ENCODE measurements around the gene FGA. TPM values are rescaled to one million over a fixed set of nuclear protein-coding genes. Genes with fewer than 3 reads are reported as not detected.

The FGA gene
- total and polyA plus RNA-seq, 7 experiments from 2014 or later: not detected

- Mint-ChIP-seq H3K9me3 (peaks cover 0 to 2% (median 0%) of the 10 kb centered on the region in 11 donors), H3K27me3 (peaks cover 0 to 3% (median 0%) of the 10 kb centered on the region in 5 donors), H3K4me1 (peaks cover 13 to 36% (median 34%) of the 10 kb centered on the region in 7 donors), H3K36me3 (peaks cover 0 to 9% (median 5%) of the 10 kb centered on the region in 5 donors), H3K27ac (peak within 1 kb of the TSS; percentile 88 to 98 (median 94)), H3K4me3 (peak within 1 kb of the TSS; percentile 91 to 99 (median 96))
- Histone ChIP-seq H3K36me3 (ENCODE audit: control insufficient read depth in 2 of 3, insufficient read depth in 3 of 3, low read length in 3 of 3) (peaks cover 5 to 24% (median 23%) of the 10 kb centered on the region in 3 experiments), H3K27ac (ENCODE audit: low read depth, low read length) (peak within 1 kb of the TSS; percentile 81), H3K27me3 (ENCODE audit: control insufficient read depth in 2 of 2, insufficient read depth in 2 of 2, low read length in 2 of 2) (no peaks in the 10 kb centered on the region), H3K9me3 (ENCODE audit: control insufficient read depth in 2 of 3, low read length in 3 of 3) (no peaks in the 10 kb centered on the region), H3K4me1 (ENCODE audit: control insufficient read depth in 2 of 2, insufficient read depth in 2 of 2, low read length in 2 of 2) (peaks cover 6 to 18% of the 10 kb centered on the region in 2 donors), H3K4me3 (ENCODE audit: low read length) (peak within 1 kb of the TSS; percentile 88)
- intact Hi-C loops (cut with micrococcal nuclease): loop anchor here (1.0 to 10.0 kb wide), 9 partner anchors 195 to 1769 kb away; partner anchors contain the start of genes CTSO (in 2 of the 2), MAP9 (in 2 of the 2), LRAT (in 1 of the 2) and MND1 (in 1 of the 2)
- peak; percentile 98 for ATAC-seq
- ChIA-PET CTCF (interaction anchor here (0.6 to 1.1 kb wide), 7 partner anchors 9 to 1871 kb away, joined by 3 to 5 read pairs (median 4); no protein-coding TSS in a partner anchor), POLR2A (interaction anchor here (0.9 to 1.7 kb wide), 6 partner anchors 10 to 1403 kb away, joined by 3 to 6 read pairs (median 4); partner anchors contain the start of gene CTSO)
- peak; percentile 94 to 97 (median 96) for DNase-seq
Measured at GRCh38 chr4:154549894-154550790, 40.4 kb downstream of the FGA start, which contains the start of gene PLRG1. TSS of gene PLRG1 (minus strand) at chr4:154550400. CDS start at chr4:154550308, 92 bp downstream.

GRCh38 chr4:154545689-154546088 is 44.9 kb downstream of the FGA start:
- peaks cover 12 to 35% (median 23%) of the 10 kb centered on the region in 5 donors for H3K36me3 Mint-ChIP-seq
- ATAC-seq (no peak), DNase-seq (no peak)
- no peak overlapping the region for H3K4me3 Mint-ChIP-seq
- no peaks in the 10 kb centered on the region for H3K27me3 Mint-ChIP-seq
- H3K4me1 Mint-ChIP-seq: peaks cover 15 to 32% (median 28%) of the 10 kb centered on the region in 7 donors
- Histone ChIP-seq H3K4me3 (ENCODE audit: low read length) (no peak overlapping the region), H3K9me3 (ENCODE audit: control insufficient read depth in 2 of 3, low read length in 3 of 3) (no peaks in the 10 kb centered on the region), H3K27ac (ENCODE audit: low read depth, low read length) (no peak overlapping the region), H3K27me3 (ENCODE audit: control insufficient read depth in 2 of 2, insufficient read depth in 2 of 2, low read length in 2 of 2) (no peaks in the 10 kb centered on the region), H3K4me1 (ENCODE audit: control insufficient read depth in 2 of 2, insufficient read depth in 2 of 2, low read length in 2 of 2) (peaks cover 6 to 14% of the 10 kb centered on the region in 2 donors), H3K36me3 (ENCODE audit: control insufficient read depth in 2 of 3, insufficient read depth in 3 of 3, low read length in 3 of 3) (peaks cover 24 to 68% (median 63%) of the 10 kb centered on the region in 3 experiments)
- no peak overlapping the region for H3K27ac Mint-ChIP-seq
- intact Hi-C loops (cut with micrococcal nuclease): no loop called here
- ChIA-PET POLR2A (no interaction called here), CTCF (no interaction called here)
- peaks cover 0 to 4% (median 0%) of the 10 kb centered on the region in 11 donors for H3K9me3 Mint-ChIP-seq

GRCh38 chr4:154542271-154542879 is 48.2 kb downstream of the FGA start:
- H3K4me1 ChIP-seq (ENCODE audit: control insufficient read depth in 2 of 2, insufficient read depth in 2 of 2, low read length in 2 of 2): no peaks in the 10 kb centered on the region
- peaks cover 26 to 94% (median 70%) of the 10 kb centered on the region in 3 experiments for H3K36me3 ChIP-seq (ENCODE audit: control insufficient read depth in 2 of 3, insufficient read depth in 3 of 3, low read length in 3 of 3)
- H3K4me1 Mint-ChIP-seq: peaks cover 2 to 10% (median 3%) of the 10 kb centered on the region in 7 donors
- no peak overlapping the region for H3K4me3 ChIP-seq (ENCODE audit: low read length)
- no peak overlapping the region for H3K27ac ChIP-seq (ENCODE audit: low read depth, low read length)
- H3K9me3 ChIP-seq (ENCODE audit: control insufficient read depth in 2 of 3, low read length in 3 of 3): no peaks in the 10 kb centered on the region
- ChIA-PET CTCF (interaction anchor here (0.8 kb wide), 1 partner anchor 21 kb away, joined by 3 read pairs; no protein-coding TSS in a partner anchor), POLR2A (no interaction called here)
- H3K27me3 ChIP-seq (ENCODE audit: control insufficient read depth in 2 of 2, insufficient read depth in 2 of 2, low read length in 2 of 2): no peaks in the 10 kb centered on the region
- DNase-seq (no peak), ATAC-seq (no peak)
- peaks cover 14 to 52% (median 31%) of the 10 kb centered on the region in 5 donors for H3K36me3 Mint-ChIP-seq
- H3K4me3 Mint-ChIP-seq: no peak overlapping the region
- intact Hi-C loops (cut with micrococcal nuclease): no loop called here
- H3K9me3 Mint-ChIP-seq: peaks cover 0 to 4% (median 0%) of the 10 kb centered on the region in 11 donors
- H3K27me3 Mint-ChIP-seq: no peaks in the 10 kb centered on the region
- H3K27ac Mint-ChIP-seq: peak overlapping the region in 2 of 9 donors; percentile 9 to 14

Other genes with a start within 250 kb of the FGA start
- under 1 TPM in 2 of 5 experiments, not detected in 3; 0.05 to 0.08 TPM for gene DCHS2, start 98.9 kb downstream of the FGA start, total RNA-seq
- gene DCHS2, start 98.9 kb downstream of the FGA start, polyA plus RNA-seq: not detected
- 10 to 100 TPM; 43.6 to 88.4 (median 78.1) TPM for gene PLRG1, start 40.3 kb downstream of the FGA start, total RNA-seq
- 10 to 100 TPM; 93.6 to 99.4 TPM for gene PLRG1, start 40.3 kb downstream of the FGA start, polyA plus RNA-seq
- gene FGB, start 27.7 kb downstream of the FGA start, total RNA-seq: not detected
- not detected for gene FGB, start 27.7 kb downstream of the FGA start, polyA plus RNA-seq
- not detected for gene FGG, start 21.9 kb upstream of the FGA start, total RNA-seq
- gene FGG, start 21.9 kb upstream of the FGA start, polyA plus RNA-seq: not detected
- not detected for gene LRAT, start 153.3 kb upstream of the FGA start, total RNA-seq
- not detected for gene LRAT, start 153.3 kb upstream of the FGA start, polyA plus RNA-seq
- gene RBM46, start 190.5 kb upstream of the FGA start, total RNA-seq: not detected
- gene RBM46, start 190.5 kb upstream of the FGA start, polyA plus RNA-seq: not detected

All from naive thymus-derived CD4-positive, alpha-beta T cell (primary cell).